ENCODE results near the gene TSHZ2.

DNA sequence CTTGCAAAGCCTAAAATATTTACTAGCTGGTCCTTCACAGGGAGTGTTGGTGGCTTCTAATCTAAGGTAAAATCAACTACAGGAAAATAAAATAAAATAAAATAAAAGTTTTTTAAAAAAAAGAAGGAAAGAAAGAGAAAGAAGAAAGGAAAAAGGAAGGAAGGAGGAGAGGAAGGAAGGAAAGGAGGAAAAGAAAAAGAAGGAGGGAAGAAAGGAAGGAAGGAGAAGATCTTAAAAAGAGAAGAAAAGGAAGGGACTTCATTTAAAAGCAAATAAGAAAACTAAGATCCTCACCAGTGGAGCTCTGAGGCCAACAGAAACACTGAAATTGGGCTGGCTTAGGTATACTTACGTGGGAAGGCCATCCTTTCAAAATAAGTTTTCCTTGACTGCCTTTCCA is 178.4 kb downstream of the TSHZ2 start:
- no peak for TF ChIP-seq ZNF274 (IDR thresholded peaks at IDR 0.05; ENCODE audit: low read depth, low read length)
- no peak for TF ChIP-seq SUZ12 (IDR thresholded peaks at IDR 0.05; ENCODE audit: extremely low read depth, insufficient read depth, insufficient read length)
- no peak for TF ChIP-seq YY1 (IDR thresholded peaks at IDR 0.05; ENCODE audit: insufficient read depth, insufficient read length)

Data from NT2/D1 (cell line).